DMS 273 (cell line): ENCODE results near the gene KCNMA1.

Experiments used
- DNase-seq: peaks from one replicate; lab custom pipeline; 2025; ENCODE audit not compliant: unreplicated experiment; lab: John Stamatoyannopoulos, UW

Gene KCNMA1

GRCh38 chr10:77109351-77109994 lies 528.1 kb downstream of the KCNMA1 start:
- no peak for DNase-seq

DNA sequence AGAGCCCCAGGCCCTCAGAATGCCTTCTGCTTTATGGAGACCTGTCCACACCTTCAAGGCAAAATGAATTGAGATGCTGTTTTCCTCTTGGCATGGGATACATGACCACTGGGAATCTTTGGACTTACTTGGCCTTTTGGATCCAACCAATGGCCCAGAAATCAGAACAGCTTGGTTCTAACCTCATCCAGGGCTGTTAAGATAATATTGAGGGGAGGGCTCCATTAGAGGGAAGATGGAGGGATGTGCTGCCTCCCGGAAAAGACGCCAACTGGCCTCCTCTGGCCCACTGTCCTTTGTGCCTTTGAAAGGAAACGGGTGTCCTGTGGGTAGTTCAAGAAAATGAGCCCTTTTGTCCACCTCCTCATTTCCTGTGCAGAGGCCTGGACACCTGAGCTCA lies 530.9 kb downstream of the KCNMA1 start:
- DNase-seq = no peak

DNA sequence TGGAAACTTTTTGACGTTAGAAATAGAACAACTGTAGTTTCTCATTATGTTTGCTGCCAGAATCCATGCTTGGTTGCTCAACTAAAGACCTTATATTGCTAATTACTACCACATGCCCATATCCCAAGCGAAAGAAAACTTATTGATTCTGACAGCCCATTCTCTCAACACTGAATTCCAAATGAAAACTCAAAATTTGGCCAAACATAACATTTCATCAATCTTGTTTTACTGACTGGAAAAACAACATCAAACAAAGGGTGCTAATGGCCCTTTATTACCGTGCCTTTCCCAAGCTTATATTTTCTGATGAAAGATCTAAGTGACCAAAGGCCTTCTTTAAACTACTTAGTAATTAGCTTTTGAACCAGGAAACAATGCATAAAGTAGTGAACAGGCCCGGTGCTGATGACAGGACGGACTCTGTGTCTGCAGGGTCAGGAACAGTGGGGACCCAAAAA lies 531.8 kb downstream of the KCNMA1 start:
- no peak for DNase-seq

GRCh38 chr10:77104459-77104980 lies 533.1 kb downstream of the KCNMA1 start:
- no peak for DNase-seq

- no peak for DNase-seq
These were observed 534.4 kb downstream of the KCNMA1 start for GRCh38 chr10:77103213-77103612.

DNA sequence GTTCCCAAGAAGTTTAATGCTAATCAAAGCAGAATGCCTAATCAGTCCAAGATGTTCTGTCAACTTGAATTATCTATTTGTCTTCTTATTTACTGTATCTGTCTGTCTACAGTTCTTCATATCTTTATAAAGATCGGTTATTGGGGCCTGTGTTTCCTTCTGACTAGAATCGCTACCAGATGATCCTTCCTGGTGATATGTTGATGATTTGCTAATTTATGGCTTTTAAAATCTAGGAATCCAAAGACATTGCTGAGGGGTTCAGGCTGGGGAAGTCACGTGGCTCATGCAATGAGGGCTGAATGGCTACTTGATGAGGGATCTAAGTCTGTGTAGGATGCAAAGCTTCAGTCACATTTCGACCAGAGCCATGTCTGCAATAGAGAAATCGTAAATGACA lies 536.3 kb downstream of the KCNMA1 start:
- no peak for DNase-seq

- no peak for DNase-seq
These were observed 538.5 kb downstream of the KCNMA1 start for GRCh38 chr10:77099136-77099535.

- DNase-seq = no peak
These were observed 540.0 kb downstream of the KCNMA1 start for GRCh38 chr10:77097625-77098024.

DNA sequence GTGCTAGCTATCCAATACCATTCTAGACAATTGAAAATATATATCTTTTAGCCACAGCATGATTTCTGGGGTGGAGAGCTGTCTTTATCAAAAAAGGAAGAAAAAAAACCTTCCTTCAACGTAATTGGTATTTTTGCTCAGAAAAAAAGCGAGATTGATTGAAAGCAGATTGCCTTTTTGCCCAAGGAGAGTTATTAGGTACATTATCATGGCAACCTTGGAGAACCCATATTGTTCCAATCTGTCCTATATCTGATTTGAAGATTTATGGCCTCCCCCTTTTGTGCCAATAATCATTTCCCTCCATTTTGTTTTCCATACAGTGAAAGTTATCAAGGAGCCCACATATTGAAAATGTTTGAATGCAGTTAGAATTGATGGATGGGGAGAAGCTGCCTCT lies 544.5 kb downstream of the KCNMA1 start:
- no peak for DNase-seq

DNA sequence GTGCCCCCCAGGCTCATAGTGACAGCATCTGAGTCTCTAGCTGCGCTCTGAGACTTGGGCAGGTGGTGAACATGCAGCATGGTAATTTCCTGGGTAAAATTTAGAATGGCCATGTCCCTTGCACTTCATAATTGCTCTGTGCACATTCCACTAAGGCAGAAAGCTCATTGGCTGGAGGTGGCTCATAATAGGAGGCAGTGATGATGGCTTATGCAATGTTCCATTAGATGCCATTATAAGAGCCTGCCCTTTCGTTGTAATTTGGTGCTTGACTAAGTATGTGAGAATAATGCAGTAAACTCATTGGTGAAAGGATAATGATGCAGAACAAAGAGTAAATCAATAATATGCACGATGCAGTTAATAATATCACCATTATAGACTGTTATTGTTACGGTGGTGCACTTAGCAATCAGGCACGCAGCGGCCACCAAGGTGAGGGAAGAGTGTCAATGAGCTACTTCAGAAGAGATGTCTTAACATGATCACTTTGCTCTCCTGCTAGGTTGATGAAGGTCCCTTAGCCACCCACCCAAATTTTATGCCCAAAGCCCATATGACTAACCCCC lies 545.9 kb downstream of the KCNMA1 start:
- DNase-seq = no peak

- DNase-seq = no peak
These were observed 546.9 kb downstream of the KCNMA1 start for GRCh38 chr10:77090381-77091356.

DNA sequence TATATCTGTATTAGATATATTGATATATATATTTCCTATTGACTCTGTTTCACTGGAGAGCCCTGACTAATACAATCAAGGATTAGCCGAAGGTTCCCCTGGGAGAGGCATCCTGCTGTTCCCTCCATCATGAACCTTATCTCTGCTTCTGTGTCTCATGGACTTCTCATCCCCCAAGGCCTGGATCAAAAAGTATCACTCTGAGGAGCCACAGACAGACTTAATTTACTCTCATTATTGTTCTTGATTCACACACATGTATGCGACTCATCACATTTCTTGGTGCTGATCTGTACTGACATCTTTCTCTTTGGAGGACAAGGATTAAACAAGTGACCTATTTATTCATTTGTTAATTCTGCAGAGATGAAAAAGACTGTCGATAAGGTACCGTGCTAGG lies 550.2 kb downstream of the KCNMA1 start:
- no peak for DNase-seq

DNA sequence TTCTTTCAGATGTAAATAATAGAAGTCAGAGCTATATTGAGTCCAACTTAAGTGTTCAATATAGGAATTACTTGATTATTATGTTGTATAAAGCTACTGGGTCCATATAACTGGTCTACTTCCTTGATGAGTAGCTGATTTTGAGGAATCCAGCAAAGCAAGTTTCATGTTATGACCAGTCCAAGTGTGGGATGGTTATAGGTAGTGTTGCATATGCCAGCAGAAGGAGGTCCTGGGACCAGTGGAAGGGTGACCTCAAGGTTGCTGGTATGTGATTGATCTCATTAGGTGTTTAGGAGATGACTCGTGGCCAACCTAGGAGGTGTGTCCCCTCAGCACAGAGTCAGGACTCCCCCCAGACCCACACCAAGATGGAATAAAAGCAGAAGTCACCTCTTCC lies 551.5 kb downstream of the KCNMA1 start:
- no peak for DNase-seq

GRCh38 chr10:77085344-77085743 lies 552.3 kb downstream of the KCNMA1 start:
- DNase-seq = no peak

DNA sequence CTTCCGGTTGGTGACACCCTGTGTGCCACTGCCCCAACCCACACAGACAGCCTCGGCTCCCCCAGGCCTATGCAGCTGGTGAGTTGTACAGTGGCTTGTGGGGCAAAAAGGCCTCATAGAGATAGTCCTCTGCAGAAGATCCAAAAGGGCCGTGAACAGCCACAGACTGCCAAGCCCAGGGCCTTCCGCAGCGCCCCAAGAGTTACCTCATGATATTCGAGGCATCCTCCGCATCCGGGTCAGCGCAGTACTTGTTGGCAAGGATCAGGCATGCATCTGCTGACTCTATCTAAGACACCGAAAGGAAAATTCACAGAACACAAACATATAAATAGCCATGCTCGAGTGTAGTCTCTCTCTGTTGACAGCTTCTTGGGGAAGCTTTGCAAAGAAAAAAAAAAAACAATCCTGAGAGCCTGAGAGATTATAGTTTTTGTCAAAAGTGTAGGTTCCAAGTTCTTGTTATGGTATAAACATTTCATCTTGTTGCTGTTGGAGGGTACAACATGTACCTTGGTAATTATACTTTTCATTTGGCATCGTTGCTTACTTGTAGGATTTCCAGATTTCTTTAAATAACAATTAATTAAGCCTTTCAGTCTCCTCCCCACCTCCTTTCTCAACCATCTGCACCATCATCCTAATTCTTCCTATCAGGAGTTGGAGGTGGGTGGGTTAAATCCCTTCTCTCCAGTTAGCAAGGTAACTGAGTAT lies 553.0 kb downstream of the KCNMA1 start:
- DNase-seq = no peak

DNA sequence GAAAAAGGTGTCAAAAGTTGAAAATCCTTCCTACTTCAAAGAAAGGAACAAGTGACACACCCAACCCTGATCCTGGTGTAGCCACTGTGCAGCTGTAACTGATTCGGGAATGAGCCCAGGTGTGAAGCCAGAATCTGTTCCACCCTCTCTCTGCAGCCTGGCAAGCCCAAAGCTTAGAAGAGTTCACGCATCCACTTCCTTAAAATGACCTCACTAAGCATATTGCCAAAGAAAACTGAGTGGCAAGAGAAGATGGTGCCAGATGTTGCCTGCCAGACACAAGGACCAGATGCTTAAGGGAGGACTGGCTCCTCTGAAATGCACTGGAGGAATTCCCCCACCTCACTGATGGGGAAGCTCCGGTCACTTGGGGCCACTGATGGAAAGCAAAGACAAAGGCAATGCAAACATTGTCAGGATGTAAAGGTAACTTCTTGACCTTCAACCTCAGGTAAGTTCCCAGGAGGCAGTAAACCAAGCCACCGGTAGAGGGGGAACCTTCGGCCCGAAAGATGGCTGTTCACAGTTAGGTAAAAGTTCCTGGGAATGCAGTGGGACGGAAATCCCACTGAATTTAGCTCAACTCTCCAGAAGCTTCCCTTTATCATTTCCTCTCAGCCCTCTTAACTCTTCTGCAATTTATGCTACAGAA lies 554.9 kb downstream of the KCNMA1 start:
- DNase-seq = peak; percentile 21

DNA sequence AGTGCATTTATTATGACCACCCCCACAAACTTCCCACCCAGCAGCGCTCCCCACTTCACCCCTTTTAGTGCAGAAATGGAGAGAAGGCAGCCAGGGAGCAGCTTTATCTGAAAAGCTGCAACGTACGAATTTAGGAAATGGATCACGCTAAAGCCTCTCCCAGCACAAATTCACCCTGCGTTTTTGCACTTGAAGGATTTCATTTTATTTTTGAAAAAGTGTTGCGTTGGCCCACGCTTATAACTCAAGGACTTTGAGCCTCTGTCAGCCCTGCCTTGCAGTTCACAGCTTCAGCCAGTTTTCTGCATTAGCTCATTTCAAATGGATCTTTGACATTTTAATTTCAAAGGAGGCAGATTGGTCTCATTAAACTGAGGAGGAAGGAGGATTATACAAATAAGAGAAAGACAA lies 556.1 kb downstream of the KCNMA1 start:
- DNase-seq = no peak

GRCh38 chr10:77080361-77081027 lies 557.1 kb downstream of the KCNMA1 start:
- no peak for DNase-seq

DNA sequence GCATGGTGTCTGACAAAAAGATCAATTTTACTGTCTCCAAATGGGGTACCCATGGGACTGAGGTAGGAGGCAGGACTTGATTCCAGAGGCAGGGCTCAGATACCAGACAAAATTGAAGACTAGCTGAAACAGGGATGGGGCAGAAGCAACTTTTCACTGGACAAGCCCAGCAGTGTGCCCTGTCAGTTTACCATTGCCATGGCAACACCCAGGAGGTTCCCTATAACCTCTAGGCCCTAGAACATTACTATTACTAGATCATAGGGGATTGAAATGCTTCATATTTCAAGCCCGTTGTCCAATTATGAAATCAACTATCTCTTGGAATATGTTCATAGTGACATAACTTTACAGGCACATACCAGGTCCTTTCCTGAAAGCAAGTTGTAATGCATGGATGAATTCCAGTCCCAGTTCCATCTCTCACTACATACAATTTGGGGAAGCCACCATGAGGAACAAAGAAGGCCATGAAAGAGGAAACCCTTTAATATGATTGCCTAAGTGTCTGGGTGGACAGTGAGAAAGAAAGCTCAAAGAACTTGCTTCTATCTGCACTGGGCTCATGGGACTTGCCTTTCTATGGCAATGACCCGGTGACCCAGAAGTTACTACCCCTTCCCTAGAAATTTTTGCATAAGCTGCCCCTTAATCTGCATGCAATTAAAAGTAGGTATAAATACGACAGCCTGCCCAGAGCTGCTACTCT lies 557.9 kb downstream of the KCNMA1 start:
- no peak for DNase-seq
